ENCODE results near the gene PLAU.
"Not testable (repeated sequence)": the region's sequence is repeated elsewhere in the genome, so short reads cannot be mapped to it uniquely, and the experiment has no call there.

The PLAU gene

DNA sequence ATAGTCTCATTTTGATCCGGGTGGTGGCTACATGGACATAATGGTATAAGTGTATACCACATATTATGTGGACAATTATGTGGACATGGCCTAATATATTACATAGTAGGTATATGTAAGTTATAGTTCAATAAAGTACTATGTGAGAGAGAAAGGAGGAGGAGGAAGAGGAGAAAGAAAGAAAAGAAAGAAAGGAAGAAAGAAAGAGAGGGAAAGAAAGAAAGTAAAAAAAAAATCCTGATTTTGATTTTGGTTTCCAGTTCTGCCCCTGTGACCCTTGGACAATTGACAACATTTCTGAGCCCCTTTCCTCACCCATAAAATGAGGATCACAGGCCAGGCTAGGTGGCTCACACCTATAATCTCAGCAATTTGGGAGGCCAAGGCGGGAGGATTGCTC lies 44.8 kb downstream of the PLAU start:
- no peak for DNase-seq

DNA sequence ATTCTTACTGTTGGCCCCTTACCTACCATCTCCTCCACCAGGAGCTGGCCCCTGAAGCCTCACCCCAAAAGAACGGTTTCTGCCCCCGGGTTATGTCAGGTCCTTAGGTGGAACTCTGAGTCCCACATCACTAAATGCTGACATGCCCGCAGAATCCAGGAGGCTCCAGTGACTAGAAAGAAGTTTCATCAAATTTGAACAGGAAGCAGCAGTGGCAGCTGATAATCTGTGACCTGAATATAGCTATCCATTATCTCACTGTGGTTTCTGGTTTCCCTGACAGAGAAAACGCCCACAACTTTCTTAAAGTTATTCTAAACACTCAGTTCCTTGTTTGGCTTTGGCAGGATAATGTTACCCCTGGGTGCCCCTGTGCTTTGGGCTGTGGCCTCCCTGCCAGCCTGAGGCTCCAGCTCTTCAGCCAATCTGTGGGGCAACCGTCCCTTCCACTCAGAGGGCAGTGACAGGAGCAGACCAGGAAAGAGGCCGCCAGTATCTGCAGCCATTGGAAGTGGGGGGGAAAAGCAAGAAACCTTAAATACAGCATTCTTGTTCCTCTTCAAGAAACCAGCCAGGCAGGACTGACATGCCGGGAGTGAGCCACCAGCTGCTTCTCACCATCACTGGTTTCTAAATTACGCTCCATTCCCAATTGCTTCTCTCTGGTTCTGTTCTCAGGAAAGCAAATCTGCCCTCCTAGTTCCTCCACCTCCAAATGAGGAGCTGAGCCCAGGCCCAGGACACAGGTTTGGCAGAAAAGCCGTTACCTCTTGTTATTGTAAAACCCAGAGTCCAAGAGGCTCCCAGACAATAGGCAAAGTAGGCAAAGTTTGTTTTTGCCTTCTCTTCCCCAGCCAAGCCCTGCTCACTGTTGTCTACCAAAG lies 45.8 kb downstream of the PLAU start:
- no peak for DNase-seq

DNA sequence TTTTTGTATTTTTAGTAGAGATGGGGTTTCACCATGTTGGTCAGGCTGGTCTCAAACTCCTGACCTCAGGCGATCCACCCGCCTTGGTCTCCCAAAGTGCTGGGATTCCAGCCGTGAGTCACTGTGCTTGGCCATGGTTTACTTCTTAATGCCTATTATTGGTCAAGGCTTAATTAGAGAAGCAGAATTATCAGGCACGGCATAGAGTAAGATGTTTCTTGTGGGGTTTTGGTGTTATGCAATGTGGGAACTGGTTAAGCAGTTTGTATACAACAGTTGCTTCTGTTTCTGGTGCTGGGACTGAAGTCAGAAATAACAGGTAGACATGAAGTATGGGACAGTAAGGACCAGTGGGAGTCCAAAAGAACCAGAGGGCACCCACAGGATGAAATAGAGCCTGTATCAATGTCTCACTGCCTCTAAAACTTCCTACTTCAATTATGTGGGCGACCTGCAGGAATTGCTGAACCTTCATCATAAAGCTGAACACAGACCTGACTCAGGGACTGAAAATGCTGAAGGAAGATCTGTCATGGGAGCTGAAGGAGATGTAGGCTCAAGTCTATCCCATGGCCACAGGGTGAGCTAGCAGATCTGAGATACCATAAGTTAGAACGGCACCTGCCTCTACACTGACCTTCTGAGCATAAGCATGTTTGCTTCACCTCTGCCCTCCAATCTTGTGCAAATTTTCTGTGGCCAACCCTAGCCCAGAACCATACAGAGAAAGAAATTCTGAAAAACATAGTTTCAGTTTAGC lies 48.7 kb downstream of the PLAU start:
- DNase-seq = no peak

DNA sequence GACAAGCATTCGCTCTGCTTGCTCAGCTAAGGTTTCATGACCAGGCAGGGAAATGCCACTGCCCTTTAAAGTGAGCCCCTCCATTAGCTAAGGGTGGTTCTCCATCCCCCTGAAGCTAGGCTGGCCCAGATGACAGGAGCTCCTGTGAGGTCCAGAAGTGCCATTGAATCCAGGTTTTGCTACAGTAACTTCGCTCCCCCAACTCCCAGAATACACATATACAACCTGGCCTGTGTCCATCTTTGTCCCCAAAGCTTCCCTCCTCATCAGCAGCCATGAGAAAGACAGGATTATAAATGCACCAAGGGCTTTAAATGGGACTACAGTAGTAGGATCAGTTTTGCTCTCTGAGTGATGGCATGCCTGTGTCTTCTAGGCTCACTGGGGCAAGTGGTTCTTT lies 51.5 kb downstream of the PLAU start:
- no peak for DNase-seq

DNA sequence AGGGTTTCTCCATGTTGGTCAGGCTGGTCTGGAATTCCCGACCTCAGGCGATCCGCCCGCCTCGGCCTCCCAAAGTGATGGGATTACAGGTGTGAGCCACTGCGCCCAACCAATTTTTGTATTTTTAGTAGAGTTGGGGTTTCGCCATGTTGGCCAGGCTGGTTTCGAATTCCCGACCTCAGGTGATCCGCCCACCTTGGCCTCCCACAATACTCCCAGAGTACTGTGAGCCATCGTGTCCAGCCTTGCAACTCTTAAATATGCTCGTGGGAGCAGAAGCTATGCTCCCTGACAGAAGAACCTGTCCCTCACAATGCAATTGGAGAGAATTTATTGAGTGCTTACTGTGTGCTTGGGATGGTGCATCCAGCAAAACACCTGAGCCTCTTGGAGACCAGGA lies 52.6 kb downstream of the PLAU start:
- DNase-seq = not testable (repeated sequence)

DNA sequence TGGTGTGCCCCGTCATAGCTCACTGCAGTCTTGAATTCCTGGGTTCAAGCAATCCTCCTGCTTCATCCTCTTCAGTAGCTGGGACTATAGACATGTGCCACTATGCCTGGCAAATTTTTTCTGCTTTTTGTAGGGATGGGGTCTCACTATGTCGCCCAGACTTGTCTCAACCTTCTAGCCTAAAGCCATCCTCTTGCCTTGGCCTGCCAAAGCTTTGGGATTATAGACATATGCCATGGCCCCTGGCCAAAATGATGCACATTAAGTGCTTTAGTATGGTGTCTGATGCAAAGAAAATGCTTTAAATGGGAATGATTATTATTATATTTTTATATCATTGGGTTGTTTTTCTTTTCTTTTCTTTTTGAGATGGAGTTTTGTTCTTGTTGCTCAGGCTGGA lies 53.8 kb downstream of the PLAU start:
- no peak for DNase-seq

DNA sequence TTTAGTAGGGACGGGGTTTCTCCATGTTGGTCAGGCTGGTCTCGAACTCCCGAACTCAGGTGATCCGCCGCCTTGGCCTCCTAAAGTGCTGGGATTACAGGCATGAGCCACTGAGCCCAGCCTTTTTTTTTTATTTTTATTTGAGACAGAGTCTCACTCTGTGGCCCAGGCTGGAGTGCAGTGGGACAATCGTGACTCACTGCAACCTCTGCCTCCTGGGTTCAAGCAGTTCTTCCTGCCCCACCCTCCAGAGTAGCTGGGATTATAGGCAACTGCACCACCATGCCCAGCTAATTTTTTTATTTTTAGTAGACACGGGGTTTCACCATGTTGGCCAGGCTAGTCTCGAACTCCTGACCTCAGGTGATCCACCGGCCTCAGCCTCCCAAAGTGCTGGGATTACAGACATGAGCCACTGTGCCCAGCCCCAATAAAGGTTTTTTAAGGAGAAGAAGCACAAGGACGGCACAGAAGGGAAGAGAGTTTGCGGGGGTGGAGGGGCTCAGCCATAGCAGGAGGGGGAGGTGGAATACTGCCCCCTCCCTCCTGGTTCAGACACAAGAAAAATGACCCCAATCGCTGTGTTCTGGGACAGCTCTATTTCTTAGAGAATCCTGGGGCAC lies 54.4 kb downstream of the PLAU start:
- DNase-seq = not testable (repeated sequence)

DNA sequence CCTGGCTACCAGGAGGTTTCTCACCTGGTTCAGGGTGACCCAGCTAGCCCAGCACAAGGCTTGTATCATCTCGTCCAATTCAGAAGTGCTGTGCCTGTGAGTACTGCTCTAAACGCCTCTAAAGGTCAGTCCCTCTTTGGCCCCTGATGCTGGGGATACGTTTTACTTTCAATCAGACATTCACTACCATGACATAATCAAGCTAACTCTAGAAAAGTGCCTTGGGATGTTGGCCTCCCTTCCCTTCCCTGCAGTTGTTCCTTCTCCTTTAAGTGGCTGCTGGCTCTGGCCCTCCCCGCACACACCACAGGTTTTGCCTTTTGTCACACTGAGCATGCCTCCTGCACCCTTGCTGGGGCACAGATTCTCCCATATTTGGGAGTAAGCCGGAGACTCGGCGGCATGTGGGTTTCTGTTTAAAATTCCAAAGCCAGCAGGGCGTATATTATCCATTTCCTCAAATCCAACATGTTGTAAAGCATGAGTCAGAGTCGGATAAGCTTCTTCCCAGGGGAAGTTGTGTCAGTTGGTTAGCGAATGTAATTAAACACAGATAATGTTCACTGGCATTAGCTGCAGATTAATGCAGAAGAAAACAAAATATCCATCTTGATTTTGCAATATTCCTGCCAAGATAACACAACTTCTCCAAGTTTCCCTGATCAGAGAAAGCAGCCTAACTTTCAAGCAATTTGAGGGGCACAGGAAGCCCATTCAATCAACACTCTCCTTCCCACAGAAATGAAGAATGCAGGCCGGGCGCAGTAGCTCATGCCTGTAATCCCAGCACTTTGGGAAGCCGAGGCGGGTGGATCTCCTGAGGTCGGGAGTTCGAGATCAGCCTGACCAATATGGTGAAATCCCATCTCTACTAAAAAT lies 55.2 kb downstream of the PLAU start:
- peak in 1 of 2 experiments; percentile 13 for DNase-seq

DNA sequence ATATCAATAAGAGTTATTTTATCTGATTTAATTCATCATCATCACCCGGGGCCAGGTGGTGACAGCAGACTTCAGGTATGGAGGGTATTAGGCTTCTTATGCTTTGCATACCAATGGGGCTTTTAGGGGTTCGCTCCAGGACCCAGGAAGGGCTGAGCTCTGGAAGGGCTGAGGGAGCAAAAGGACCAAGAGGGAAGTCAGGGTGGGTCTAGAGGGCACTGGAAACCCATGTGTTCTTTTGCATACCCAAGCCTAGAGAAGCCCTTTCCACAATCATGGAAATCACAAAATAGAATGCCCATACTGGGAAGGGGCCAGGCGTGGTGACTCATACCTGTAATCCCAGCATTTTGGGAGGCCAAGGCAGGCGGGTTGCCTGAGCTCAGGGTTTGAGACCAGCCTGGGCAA lies 56.1 kb downstream of the PLAU start:
- no peak for DNase-seq

Data from cerebellar nuclear complex (tissue), 1 donor.